Activated T-helper 1 cell treated with anti-CD3 and anti-CD28 coated beads, Interleukin-12 subunit alpha, Interleukin-12 subunit beta, Interleukin-2, Interleukin-4 antibody, amounts not matched to agents 30 ng/mL and 10 ng/mL and 1 ng/mL, durations not matched to agents 14 hours and 24 hours and 36 hours (primary cell): ENCODE data around the gene STN1. TPM values are rescaled to one million over a fixed set of nuclear protein-coding genes. Genes with fewer than 3 reads are reported as not detected.
"Not testable (repeated sequence)": the region's sequence is repeated elsewhere in the genome, so short reads cannot be mapped to it uniquely, and the experiment has no call there.

Experiments used
- DNase-seq: peaks from one replicate; pipeline ENCODE4 v3.0.0; 2021; ENCODE audit warnings: low spot score
- H3K27ac Mint-ChIP-seq: one replicate; pipeline ENCODE4 v1.8.0; 2021; ENCODE audit warnings: mild to moderate bottlenecking, mixed read lengths
- H3K27me3 Mint-ChIP-seq: one replicate; pipeline ENCODE4 v1.8.0; 2022; ENCODE audit warnings: mild to moderate bottlenecking, moderate library complexity, mixed read lengths; ENCODE audit not compliant: insufficient read depth
- H3K36me3 Mint-ChIP-seq: one replicate; pipeline ENCODE4 v1.8.0; 2021; ENCODE audit warnings: low read depth, mixed read lengths
- H3K4me1 Mint-ChIP-seq: one replicate; pipeline ENCODE4 v1.8.0; 2021; ENCODE audit warnings: low read depth, mixed read lengths
- H3K4me3 Mint-ChIP-seq: one replicate; pipeline ENCODE4 v1.8.0; 2021; ENCODE audit warnings: mild to moderate bottlenecking, moderate library complexity, mixed read lengths
- H3K9me3 Mint-ChIP-seq: one replicate; pipeline ENCODE4 v1.8.0; 2021; ENCODE audit warnings: mixed read lengths
- intact Hi-C: fragments of 100-400 bp; cut with micrococcal nuclease; formaldehyde crosslinking; loops from one replicate; pipeline ENCODE4 v1.15.1; 2024
- total RNA-seq: library from RNA; stranded (reverse); gene quantifications from 2 replicates; pipeline ENCODE4 v1.2.3, GENCODE V29; 2022

Gene STN1
- total RNA-seq, 1 donor from 2014 or later, result 20.0 TPM

DNA sequence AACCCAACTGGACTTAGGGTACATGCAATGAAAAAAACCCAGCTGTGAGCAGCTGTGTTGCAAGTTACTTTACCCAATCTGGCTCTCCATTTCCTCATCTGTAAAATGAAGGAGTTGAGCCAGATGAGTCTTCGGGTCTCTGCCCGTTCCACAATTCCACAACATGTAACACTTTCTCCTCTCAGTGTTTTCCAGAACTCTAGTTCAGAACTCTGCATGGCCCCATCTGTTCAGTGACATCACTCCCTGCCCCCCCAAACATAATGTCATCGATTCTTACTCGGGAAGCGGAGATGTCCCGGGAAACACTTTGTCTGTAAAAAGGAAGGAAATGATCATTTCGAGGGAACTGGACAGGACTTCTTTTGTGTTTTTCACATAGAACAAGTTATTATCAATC, 65.1 kb downstream of the STN1 start:
- no peak for DNase-seq
- intact Hi-C loops, result loop anchor here (5.0 kb wide), 1 partner anchor 51 kb away; no protein-coding TSS in a partner anchor
- Mint-ChIP-seq H3K4me3 (no peak overlapping the region), H3K27me3 (peaks cover 70% of the 10 kb centered on the region), H3K9me3 (no peaks in the 10 kb centered on the region), H3K27ac (no peak overlapping the region), H3K36me3 (no peaks in the 10 kb centered on the region), H3K4me1 (peaks cover 21% of the 10 kb centered on the region)

- Mint-ChIP-seq H3K4me1 (peaks cover 21% of the 10 kb centered on the region), H3K27me3 (peaks cover 66% of the 10 kb centered on the region), H3K27ac (no peak overlapping the region), H3K4me3 (no peak overlapping the region), H3K36me3 (no peaks in the 10 kb centered on the region), H3K9me3 (no peaks in the 10 kb centered on the region)
- no peak for DNase-seq
- intact Hi-C loops, result loop anchor here (5.0 kb wide), 1 partner anchor 50 kb away; no protein-coding TSS in a partner anchor
Measured at GRCh38 chr10:103852189-103852711, 65.7 kb downstream of the STN1 start.

DNA sequence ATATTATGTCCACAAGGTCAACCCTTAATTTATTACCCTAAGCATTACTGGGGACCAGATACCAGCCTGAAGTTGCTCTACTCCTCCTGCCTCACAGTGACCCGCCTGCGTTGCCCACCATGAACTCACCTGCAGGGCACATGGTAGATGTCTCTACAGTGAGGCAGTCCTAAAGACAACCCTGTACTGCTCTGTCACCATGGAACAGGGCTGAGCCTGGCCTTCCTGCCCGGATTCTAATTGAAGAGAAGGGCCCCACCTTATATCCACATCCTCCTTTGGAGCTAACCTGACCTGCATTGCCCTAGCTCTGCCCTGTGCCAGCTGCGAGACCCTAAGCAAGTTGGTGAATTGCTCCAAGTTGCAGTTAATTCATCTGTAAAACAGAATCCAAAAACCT, 66.7 kb downstream of the STN1 start:
- no peak overlapping the region for H3K27ac Mint-ChIP-seq
- DNase-seq, result no peak
- peaks cover 56% of the 10 kb centered on the region for H3K27me3 Mint-ChIP-seq
- no peaks in the 10 kb centered on the region for H3K36me3 Mint-ChIP-seq
- peaks cover 24% of the 10 kb centered on the region for H3K4me1 Mint-ChIP-seq
- no peaks in the 10 kb centered on the region for H3K9me3 Mint-ChIP-seq
- intact Hi-C loops, result loop anchor here (5.0 kb wide), 1 partner anchor 49 kb away; no protein-coding TSS in a partner anchor
- no peak overlapping the region for H3K4me3 Mint-ChIP-seq

GRCh38 chr10:103850572-103850895, 67.5 kb downstream of the STN1 start:
- Mint-ChIP-seq H3K27me3 (peaks cover 53% of the 10 kb centered on the region), H3K4me1 (peaks cover 27% of the 10 kb centered on the region)

DNA sequence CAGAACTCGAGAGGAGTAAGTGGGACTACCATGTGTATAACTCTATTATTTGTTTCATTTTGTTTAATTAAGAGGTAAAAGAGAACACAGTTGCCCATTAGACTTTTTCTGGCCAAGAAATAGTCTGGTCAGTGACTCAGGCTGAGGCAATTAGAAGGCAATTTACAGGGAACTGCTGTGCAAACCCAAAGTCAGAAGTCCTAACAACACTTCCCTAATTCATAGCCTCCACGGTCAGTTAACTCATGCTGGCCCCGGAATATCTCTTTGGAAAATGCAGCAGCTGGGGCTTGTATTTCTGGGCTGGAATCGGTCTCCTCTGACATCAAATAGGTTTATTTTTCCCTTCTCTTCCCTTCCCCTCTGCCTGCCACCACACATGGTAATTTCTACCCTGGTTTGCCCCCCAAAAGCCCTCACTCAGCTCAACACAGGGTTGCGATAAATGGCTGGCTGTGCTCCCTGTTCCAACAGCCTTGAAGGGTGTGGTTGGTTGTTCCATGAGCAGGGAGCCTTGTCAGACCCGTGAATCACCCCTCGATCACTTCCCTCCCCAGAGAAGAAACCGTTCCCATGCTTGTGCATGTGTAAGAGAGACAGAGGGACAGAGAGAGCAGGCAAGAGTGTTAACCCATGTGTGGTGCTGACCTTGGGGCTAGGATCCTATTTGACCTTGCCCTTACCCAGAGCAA, 68.0 kb downstream of the STN1 start:
- no peaks in the 10 kb centered on the region for H3K9me3 Mint-ChIP-seq
- H3K27me3 Mint-ChIP-seq, result peaks cover 53% of the 10 kb centered on the region
- H3K4me1 Mint-ChIP-seq, result peaks cover 29% of the 10 kb centered on the region
- no peak for DNase-seq
- intact Hi-C loops, result loop anchor here (5.0 kb wide), 1 partner anchor 48 kb away; no protein-coding TSS in a partner anchor
- H3K36me3 Mint-ChIP-seq, result no peaks in the 10 kb centered on the region
- no peak overlapping the region for H3K4me3 Mint-ChIP-seq
- H3K27ac Mint-ChIP-seq, result no peak overlapping the region

More at GRCh38 chr10:103850572-103850895, 67.5 kb downstream of the STN1 start:
- no peak overlapping the region for H3K27ac Mint-ChIP-seq
- intact Hi-C loops, result loop anchor here (5.0 kb wide), 1 partner anchor 48 kb away; no protein-coding TSS in a partner anchor
- no peaks in the 10 kb centered on the region for H3K36me3 Mint-ChIP-seq
- H3K9me3 Mint-ChIP-seq, result no peaks in the 10 kb centered on the region
- H3K4me3 Mint-ChIP-seq, result no peak overlapping the region
- no peak for DNase-seq

DNA sequence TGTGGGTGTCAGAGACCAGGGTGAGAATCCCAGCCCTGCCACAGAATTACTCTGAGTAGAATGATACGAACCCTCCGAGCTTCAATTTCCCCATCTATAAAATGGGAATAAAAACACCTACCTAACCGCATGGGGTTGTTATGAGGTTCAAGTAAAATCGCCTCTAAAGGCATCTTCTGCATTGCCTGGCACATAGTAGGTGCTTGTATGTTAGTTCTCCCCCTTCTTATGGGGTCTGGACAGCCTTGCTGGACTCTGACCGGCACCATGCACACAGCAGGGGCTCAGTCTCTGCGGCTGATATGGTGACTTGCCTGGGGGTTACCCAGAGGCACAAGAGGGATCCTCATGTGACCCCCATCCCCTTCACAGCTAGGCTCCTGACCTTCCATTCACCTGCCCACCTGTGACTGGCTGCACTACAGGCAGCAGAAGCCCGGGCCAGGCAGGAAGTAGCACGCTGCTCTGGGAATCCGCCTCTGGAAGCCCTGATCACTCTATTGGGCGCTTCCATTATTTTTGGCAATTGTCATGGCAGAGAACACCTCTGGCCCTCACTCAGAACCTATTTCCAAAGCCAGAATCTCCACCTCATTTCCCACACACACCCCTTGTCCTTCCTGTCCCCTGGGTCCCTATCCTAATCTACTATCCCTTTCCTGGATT, 68.6 kb downstream of the STN1 start:
- no peaks in the 10 kb centered on the region for H3K36me3 Mint-ChIP-seq
- no peaks in the 10 kb centered on the region for H3K9me3 Mint-ChIP-seq
- H3K27ac Mint-ChIP-seq, result no peak overlapping the region
- peaks cover 49% of the 10 kb centered on the region for H3K27me3 Mint-ChIP-seq
- intact Hi-C loops, result no loop called here
- DNase-seq, result no peak
- peaks cover 24% of the 10 kb centered on the region for H3K4me1 Mint-ChIP-seq
- H3K4me3 Mint-ChIP-seq, result no peak overlapping the region

- no peak overlapping the region for H3K4me3 Mint-ChIP-seq
- intact Hi-C loops, result no loop called here
- H3K36me3 Mint-ChIP-seq, result no peaks in the 10 kb centered on the region
Measured at GRCh38 chr10:103847909-103848468, 70.0 kb downstream of the STN1 start.

GRCh38 chr10:103847346-103847745, 70.6 kb downstream of the STN1 start:
- intact Hi-C loops, result no loop called here
- Mint-ChIP-seq H3K4me3 (no peak overlapping the region), H3K9me3 (no peaks in the 10 kb centered on the region), H3K4me1 (peaks cover 17% of the 10 kb centered on the region), H3K27me3 (peaks cover 30% of the 10 kb centered on the region), H3K36me3 (no peaks in the 10 kb centered on the region), H3K27ac (no peak overlapping the region)
- DNase-seq, result no peak

More at GRCh38 chr10:103847909-103848468, 70.0 kb downstream of the STN1 start:
- peaks cover 35% of the 10 kb centered on the region for H3K27me3 Mint-ChIP-seq
- H3K9me3 Mint-ChIP-seq, result no peaks in the 10 kb centered on the region
- H3K4me1 Mint-ChIP-seq, result peaks cover 17% of the 10 kb centered on the region
- no peak overlapping the region for H3K27ac Mint-ChIP-seq
- DNase-seq, result no peak

DNA sequence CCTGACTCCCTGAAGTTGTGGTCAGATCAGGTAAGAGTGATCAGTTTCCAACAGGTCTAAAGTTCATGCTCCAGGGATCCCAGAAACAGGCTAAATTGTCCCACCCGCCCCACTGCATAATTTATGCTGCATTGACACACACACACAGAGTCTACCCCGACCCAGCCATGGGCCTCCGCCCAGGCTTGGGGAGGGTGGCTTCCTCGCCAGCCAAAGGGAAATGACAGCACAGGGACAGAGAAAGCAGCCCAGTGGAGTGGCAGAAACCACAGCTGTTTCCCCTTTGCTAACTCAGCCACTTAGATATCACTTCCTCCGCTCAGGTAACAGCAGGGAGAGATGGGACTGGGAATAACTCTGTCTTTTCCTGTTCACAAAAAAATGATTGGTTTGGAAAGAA, 72.0 kb downstream of the STN1 start:
- Mint-ChIP-seq H3K4me1 (peaks cover 17% of the 10 kb centered on the region), H3K4me3 (peak overlapping the region; percentile 55), H3K36me3 (no peaks in the 10 kb centered on the region), H3K27ac (peak overlapping the region; percentile 71), H3K9me3 (no peaks in the 10 kb centered on the region), H3K27me3 (peaks cover 20% of the 10 kb centered on the region)
- intact Hi-C loops, result no loop called here
- peak; percentile 41 for DNase-seq

DNA sequence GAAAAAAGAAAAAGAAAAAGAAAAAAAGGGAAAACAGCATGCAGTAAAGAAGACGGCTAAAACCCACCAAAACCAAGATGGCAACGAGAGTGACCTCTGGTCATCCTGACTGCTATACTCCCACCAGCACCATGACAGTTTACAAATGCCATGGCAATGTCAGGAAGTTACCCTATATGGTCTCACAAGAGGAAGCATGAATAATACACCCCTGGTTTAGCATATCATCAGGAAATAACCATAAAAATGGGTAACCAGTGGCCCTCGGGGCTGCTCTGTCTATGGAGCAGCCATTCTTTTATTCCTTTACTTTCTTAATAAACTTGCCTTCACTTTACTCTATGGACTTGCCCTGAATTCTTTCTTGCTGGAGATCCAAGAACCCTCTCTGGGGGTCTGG, 72.6 kb downstream of the STN1 start:
- intact Hi-C loops, H3K4me3 Mint-ChIP-seq, DNase-seq, H3K9me3 Mint-ChIP-seq, H3K36me3 Mint-ChIP-seq: not testable (repeated sequence)
- peaks cover 15% of the 10 kb centered on the region for H3K27me3 Mint-ChIP-seq
- H3K27ac Mint-ChIP-seq, result peak overlapping the region; percentile 71
- H3K4me1 Mint-ChIP-seq, result peaks cover 17% of the 10 kb centered on the region

DNA sequence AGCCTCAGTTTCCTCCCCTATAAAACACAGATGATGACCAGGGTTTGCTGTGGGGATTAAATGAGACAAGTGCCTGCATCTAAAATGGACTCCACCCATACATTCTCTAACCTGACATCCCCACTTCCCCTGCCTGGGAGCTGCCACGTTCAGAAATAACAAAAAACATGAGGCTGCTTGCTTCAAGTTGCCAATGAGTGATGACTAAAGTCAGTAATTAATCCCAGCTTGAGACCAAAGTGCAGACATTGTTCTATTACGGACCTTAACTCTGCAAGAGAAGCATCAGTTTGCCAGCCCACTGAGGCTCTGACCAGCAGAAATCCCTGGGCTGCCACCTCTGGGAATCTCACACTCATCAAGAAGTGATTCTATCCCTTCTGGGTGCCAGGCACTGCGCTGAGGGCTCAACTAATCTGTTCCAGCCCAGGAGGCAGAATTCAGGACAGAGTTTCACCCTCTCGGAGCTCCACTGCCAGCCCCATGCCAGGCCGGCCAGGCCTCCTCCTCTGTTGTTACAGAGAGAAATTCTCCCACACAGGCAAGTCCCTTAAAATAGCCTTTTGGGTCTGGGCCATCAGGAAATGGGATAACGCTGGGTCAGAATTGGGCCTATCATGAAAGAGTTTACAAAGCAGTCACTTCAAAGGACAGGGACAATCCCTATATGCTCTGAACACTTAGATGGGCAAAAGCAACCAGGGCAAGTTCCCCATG, 74.0 kb downstream of the STN1 start:
- H3K36me3 Mint-ChIP-seq, result no peaks in the 10 kb centered on the region
- no peak for DNase-seq

DNA sequence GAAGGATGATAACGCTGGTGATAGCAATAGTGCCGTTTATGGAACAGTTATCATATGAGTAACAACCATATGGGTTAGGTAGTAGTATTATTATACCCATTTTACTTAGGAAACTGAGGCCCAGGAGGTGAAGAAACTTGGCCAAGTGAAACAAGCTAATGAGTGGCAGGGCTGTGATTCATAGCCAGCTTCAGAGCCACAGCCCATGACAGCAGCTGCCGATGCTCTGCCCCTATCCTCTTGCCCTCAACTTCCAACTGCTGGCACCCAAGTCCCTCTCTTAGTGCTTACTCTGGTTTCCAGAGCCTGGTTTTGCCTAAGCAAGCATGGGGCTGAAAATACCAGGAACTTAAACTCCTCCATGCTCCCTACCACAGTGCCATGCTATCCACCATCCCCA, 74.9 kb downstream of the STN1 start:
- no peak for DNase-seq
- no peak overlapping the region for H3K27ac Mint-ChIP-seq
- H3K9me3 Mint-ChIP-seq, result no peaks in the 10 kb centered on the region
- peaks cover 6% of the 10 kb centered on the region for H3K27me3 Mint-ChIP-seq
- no peak overlapping the region for H3K4me3 Mint-ChIP-seq
- peaks cover 17% of the 10 kb centered on the region for H3K4me1 Mint-ChIP-seq
- intact Hi-C loops, result no loop called here
- no peaks in the 10 kb centered on the region for H3K36me3 Mint-ChIP-seq

More for the DNA sequence above, 74.0 kb downstream of the STN1 start:
- H3K9me3 Mint-ChIP-seq, result no peaks in the 10 kb centered on the region
- no peak overlapping the region for H3K4me3 Mint-ChIP-seq
- H3K4me1 Mint-ChIP-seq, result peaks cover 17% of the 10 kb centered on the region
- intact Hi-C loops, result no loop called here
- H3K27me3 Mint-ChIP-seq, result peaks cover 5% of the 10 kb centered on the region
- H3K27ac Mint-ChIP-seq, result no peak overlapping the region
